ENCODE results near the gene RBBP6.
"Not testable (repeated sequence)": the region's sequence is repeated elsewhere in the genome, so short reads cannot be mapped to it uniquely, and the experiment has no call there.

Gene RBBP6, protein sequence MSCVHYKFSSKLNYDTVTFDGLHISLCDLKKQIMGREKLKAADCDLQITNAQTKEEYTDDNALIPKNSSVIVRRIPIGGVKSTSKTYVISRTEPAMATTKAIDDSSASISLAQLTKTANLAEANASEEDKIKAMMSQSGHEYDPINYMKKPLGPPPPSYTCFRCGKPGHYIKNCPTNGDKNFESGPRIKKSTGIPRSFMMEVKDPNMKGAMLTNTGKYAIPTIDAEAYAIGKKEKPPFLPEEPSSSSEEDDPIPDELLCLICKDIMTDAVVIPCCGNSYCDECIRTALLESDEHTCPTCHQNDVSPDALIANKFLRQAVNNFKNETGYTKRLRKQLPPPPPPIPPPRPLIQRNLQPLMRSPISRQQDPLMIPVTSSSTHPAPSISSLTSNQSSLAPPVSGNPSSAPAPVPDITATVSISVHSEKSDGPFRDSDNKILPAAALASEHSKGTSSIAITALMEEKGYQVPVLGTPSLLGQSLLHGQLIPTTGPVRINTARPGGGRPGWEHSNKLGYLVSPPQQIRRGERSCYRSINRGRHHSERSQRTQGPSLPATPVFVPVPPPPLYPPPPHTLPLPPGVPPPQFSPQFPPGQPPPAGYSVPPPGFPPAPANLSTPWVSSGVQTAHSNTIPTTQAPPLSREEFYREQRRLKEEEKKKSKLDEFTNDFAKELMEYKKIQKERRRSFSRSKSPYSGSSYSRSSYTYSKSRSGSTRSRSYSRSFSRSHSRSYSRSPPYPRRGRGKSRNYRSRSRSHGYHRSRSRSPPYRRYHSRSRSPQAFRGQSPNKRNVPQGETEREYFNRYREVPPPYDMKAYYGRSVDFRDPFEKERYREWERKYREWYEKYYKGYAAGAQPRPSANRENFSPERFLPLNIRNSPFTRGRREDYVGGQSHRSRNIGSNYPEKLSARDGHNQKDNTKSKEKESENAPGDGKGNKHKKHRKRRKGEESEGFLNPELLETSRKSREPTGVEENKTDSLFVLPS (N-terminal part only)

GRCh38 chr16:24539295-24539849 is at the start of gene RBBP6:
Gene RBBP6, plus strand, starts transcription at chr16:24539566. Its CDS starts 1,061 bp downstream, at chr16:24540627.
- DNase-seq, result peak; percentile 94

DNA sequence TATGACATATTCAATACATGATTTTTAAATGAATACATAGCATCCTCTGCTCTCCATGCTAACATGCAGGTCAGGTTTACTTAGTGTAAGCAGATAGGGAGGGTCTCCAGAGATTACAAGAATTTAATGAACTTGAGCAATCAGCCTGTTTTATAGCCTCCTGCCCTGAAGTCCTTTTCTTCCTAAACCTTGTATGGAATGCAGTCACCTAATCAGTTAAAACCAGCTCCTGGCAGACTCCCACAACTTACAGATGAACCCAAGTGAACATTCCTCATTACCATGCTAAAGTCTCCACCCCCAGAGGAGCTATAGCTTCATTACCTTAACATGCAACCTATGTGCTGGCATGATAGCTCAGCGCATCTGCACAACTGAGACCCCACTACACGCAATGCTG is 48.5 kb upstream of the RBBP6 start:
- DNase-seq, result no peak

DNA sequence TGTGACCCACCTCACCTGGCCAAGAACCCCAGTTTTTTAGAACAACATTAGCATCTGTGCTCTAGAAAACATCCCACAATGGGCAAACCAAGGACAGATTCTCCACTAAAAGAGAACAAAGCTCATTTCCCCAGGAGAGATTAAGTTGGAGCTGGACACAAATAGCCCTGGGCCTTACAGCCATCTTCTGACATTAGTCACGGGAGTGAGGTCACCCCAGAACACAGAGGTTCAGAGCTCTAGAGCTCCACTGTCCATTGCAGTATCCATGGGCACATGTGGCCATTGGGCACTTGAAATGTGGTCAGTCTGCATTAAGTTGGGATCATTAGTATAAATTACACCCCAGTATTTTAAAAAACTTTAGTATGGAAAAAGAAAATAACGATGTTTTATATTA is 47.6 kb upstream of the RBBP6 start:
- no peak for DNase-seq

GRCh38 chr16:24493821-24494220 is 45.5 kb upstream of the RBBP6 start:
- DNase-seq, result no peak

DNA sequence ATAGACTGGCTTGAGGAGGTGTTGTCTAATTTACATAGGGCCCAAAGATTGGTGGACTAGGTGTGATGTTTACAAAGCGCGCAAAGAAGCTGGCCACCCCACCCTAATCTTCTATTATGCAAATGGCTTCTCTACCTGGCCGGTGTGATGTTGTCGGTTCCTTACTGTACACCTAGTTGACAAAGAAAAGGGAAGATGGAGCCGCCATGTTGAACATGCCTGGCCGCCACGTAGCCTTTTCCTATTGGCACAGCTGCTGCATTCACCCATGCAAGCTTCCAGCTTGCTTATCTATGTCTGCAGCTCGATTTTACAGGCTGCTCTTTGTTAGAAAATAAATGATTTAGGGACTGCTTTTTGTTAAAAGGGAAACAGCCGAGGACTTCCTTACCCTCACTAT is 44.2 kb upstream of the RBBP6 start:
- DNase-seq, result not testable (repeated sequence)

GRCh38 chr16:24497440-24497839 is 41.9 kb upstream of the RBBP6 start:
- DNase-seq, result no peak

DNA sequence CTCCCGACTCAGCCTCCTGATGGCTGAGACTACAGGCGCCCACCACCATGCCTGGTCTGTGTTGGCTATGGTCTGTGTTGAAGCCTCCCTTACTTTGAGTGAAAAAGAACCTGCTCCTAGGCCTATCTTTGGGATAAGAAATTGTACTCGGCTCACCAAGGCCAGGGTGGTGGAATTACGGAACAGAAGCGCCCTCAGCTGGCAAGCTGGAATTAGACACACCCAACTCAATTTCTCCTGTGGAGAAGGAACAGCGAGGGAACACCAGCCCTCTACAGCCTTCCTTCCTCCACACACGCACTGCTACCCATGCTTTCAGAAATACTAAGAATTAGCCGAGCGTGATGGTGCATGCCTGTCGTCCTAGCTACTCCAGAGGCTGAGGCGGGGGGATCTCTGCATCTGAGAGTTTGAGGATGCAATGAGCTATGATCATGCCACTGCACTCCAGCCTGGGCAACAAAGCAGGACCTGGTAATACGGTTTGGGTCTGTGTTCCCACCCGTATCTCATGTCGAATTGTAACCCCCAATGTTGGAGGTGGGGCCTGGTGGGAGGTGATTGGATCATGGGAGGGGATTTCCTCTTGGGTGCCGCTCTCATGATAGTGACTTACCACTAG is 40.1 kb upstream of the RBBP6 start:
- no peak for DNase-seq

DNA sequence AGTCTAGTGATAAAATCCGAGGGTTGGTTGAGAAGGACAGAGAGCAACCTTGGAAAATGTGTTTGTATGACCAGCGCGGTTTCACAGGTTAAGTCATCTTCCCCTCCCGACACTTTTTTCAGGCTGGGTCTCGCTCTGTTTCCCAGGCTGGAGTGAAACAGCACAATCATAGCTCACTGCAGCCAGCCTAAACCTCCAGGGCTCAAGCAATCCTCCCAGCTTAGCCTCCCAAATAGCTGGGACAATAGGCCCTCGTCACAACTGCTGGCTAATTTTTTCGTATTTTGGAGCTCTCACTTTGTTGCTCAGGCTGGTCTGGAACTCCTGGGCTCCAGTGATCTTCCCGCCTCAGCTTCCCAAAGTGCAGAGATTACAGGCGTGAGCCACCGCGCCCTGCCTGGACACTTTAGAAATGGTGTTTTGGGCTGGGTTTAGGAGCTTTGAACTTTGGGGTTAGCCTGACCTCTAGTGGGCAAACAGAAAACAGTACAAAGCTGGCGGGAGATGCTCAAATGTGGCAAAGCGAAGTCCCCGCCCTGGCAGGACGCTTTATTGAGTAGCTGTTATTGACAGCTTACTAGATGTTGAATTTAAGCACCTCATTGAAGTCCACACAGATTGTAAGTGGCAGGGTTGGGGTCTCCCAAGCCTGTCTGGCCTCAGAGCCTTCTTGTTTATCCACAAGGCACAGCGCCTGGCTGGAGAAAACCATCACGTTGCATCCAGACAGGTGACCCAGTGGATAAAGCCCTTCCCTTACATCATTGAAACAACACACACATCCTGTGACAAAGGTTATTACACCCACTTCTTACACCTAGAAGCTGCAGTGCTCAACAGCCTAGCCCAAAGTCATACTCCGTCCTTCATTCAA is 34.7 kb upstream of the RBBP6 start:
- DNase-seq, result no peak

DNA sequence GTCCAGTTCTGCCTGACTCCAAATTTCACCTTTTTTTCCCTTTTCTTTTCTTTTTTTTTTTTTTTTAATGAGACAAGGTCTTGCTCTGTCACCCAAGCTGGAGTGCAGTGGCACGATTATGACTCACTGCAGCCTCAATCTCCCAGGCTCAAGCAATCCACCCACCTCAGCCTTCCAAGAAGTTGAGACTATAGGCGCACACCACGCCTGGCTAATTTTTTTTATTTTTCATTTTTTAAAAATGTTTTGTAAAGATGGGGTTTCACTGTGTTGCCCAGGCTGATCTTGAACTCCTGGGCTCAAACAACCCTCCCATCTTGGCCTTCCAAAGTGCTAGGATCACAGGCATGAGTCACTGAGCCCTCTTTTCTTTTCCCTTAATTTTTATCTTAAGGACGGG is 33.4 kb upstream of the RBBP6 start:
- DNase-seq, result no peak

DNA sequence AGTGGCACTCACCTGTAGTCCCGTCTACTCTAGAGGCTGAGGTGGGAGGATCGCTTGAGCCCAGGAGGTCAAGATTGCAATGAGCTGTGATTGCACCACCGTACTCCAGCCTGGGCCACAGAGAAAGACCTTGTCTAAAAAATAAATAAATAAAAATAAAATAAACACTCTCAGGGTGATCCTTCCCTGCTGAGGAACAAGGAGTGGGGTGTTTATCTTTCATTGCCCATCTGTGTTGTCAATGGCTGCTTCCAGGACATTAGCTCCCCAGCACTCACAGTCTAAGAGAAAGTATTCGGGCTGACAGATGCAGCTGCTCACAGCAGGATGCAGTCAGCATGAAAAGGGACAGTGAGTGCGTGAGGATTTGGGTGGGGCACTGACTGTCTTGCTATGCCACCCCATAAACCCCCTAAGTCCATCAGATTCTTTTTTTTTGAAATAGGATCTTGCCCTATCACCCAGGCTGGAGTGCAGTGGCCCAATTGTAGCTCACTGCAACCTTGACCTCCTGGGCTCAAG is 31.3 kb upstream of the RBBP6 start:
- DNase-seq, result no peak

DNA sequence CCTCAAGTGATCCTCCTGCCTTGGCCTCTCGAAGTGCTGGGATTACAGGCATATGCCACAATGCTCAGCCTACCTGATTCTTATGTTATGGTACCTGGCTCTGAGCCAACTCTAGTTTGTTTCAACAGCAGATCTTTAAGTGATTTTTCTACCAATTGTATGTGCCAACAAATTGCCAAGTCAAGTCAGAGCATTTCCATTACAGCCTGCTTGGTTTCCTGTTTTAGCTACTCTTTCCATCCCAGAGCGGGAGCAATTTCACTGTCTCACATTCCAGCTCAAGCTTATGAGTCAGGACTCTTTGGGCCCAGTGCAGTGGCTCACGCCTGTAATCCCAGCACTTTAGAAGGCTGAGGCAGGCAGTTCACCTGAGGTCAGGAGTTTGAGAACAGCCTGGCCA is 30.8 kb upstream of the RBBP6 start:
- no peak for DNase-seq

- DNase-seq, result no peak
Measured at GRCh38 chr16:24509536-24509935, 29.8 kb upstream of the RBBP6 start.

GRCh38 chr16:24511174-24511573 is 28.2 kb upstream of the RBBP6 start:
- no peak for DNase-seq

DNA sequence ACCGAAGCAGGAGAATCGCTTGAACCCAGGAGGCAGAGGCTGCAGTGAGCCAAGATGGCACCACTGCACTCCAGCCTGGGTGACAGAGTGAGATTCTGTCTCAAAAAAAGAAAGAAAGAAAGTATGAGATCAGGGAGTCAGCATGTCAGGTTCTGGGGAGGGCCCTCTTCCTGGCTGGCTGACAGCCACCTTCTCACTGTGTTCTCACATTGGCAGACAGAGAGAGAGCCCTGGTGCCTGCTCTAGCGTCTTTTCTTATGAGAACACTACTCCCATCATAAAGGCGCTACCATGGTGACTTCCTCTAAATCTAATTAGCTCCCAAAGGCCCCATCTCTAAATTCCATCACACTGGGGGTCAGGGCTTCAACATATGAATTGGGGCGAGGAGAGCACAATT is 27.6 kb upstream of the RBBP6 start:
- DNase-seq, result no peak

DNA sequence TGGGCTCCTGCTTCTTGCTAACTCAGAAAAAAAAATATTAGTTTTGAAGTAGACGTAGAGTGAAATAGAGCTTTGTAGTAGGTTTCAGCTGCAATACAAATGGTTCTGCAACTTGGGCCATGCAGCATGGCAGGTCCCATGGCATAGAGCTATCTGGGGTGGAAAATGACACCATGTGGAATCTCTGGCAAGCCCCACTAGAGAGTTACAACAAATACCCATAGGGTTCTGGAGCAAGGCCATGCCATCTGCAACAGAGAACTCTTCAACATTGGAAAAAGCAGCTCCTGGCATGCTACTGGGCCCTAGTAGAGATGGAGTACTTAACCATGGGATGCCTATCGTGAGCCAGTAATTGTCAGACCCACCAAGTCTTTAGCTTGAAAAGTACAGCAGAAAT is 25.3 kb upstream of the RBBP6 start:
- DNase-seq, result no peak

DNA sequence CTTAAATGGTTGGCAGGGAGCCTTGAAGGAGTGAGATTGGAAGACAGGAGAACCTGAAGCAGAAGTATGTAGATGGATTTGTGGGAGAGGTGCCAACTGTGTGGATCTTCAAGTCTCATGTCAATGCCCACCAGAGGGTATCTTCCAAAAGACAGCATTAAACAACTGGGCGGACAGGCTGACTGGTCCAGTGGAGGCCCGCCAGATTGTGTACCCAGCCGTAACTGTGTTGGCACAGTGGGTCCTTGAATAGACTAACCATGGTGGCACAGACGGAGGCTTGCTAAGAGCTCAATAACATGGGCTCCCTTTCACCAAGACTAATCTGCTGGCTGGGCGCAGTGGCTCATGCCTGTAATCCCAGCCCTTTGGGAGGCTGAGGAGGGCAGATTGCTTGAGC is 24.2 kb upstream of the RBBP6 start:
- no peak for DNase-seq

GRCh38 chr16:24516900-24517669 is 22.3 kb upstream of the RBBP6 start:
- peak; percentile 50 for DNase-seq

DNA sequence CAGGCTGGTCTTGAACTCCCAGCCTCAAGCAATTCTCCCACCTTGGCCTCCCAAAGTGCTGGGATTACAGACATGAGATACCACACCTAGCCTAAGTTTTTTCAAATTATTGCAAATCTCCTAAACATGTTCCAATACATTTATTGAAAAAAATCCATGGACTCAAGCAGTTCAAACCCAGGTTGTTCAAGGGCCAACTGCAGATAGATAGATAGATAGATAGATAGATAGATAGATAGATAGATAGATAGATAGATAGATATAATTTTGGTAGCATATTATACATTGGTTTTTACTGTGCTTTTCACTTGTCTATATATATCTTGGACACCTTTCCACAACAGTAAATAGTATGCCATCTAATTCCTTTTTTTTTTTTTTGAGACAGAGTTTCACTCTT is 20.9 kb upstream of the RBBP6 start:
- DNase-seq, result no peak

GRCh38 chr16:24520983-24521382 is 18.4 kb upstream of the RBBP6 start:
- DNase-seq, result no peak

DNA sequence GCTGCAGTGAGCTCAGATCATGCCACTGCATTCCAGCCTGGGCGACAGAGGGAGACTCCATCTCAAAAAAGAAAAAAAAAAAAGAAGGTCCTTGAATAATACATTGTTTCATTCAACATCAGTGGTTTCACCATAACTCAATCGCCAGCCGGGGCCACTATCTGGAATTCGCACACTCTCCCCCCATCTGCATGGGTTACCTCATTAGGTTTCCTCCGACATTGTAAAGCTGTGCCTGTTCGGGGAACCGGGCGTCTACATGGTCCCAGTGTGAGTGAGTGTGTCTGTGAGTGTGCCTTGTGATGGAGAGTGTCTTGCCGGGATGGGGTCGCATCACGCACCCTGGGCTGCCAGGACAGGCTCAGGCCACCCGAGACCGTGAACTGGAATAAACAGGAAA is 16.6 kb upstream of the RBBP6 start:
- DNase-seq, result no peak

GRCh38 chr16:24523569-24523968 is 15.8 kb upstream of the RBBP6 start:
- no peak for DNase-seq
